ENCODE results near the gene GSX2. TPM values are rescaled to one million over a fixed set of nuclear protein-coding genes. Genes with fewer than 3 reads are reported as not detected.
"Not testable (repeated sequence)": the region's sequence is repeated elsewhere in the genome, so short reads cannot be mapped to it uniquely, and the experiment has no call there.

Gene GSX2
- not detected for total RNA-seq

DNA sequence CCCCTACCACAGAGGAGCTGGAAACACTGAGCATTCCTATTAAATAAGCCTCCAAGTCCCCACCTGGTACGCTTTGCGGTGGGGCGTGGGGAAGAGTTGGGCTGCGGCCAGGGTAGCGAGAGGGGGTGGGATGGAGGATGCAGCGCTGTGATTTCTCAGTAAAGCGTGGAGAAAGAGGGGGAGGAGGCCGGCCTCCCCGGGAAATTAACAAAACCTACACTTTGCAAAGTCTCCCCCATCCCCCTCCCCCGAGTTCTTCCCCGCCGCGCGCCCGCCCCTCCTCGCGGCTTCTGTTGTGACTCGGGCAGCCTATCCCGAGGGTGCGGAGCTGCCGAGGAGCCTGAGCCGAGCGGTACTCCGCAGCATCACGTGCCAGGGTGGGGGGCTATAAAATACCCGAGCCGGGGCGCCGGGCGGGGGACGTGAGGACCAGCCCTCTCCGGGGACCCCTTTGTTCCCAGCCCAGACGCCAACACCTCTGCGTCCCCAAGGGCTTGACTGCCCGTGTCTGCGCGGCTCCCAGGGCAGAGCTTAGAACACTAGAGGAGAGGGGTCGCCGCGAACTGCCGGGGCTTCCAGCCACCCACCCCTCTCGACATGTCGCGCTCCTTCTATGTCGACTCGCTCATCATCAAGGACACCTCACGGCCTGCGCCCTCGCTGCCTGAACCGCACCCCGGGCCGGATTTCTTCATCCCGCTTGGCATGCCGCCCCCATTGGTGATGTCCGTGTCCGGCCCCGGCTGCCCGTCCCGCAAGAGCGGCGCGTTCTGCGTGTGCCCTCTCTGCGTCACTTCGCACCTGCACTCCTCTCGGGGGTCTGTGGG lies at the start of gene GSX2:
Gene GSX2 (plus strand): TSS at position 416 of the 827 bp plus-strand sequence. CDS start 182 bp downstream, at position 598.
- no peaks in the 10 kb centered on the region for H3K9me3 ChIP-seq
- peak within 1 kb of the TSS; percentile 71 for H3K4me3 ChIP-seq
- ATAC-seq (ENCODE audit: insufficient number of reproducible peaks, low FRiP score, low read depth) (no peak), DNase-seq (ENCODE audit: low spot score) (no peak)
- TF ChIP-seq, protein P1, sequence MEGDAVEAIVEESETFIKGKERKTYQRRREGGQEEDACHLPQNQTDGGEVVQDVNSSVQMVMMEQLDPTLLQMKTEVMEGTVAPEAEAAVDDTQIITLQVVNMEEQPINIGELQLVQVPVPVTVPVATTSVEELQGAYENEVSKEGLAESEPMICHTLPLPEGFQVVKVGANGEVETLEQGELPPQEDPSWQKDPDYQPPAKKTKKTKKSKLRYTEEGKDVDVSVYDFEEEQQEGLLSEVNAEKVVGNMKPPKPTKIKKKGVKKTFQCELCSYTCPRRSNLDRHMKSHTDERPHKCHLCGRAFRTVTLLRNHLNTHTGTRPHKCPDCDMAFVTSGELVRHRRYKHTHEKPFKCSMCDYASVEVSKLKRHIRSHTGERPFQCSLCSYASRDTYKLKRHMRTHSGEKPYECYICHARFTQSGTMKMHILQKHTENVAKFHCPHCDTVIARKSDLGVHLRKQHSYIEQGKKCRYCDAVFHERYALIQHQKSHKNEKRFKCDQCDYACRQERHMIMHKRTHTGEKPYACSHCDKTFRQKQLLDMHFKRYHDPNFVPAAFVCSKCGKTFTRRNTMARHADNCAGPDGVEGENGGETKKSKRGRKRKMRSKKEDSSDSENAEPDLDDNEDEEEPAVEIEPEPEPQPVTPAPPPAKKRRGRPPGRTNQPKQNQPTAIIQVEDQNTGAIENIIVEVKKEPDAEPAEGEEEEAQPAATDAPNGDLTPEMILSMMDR (IDR thresholded peaks at IDR 0.05): no peak
- H3K4me1 ChIP-seq (ENCODE audit: control insufficient read depth in 1 of 2, low read depth in 2 of 2): peaks cover 22 to 42% of the 10 kb centered on the region in 2 donors
- no peak within 1 kb of the TSS for H3K27ac ChIP-seq
- no peaks in the 10 kb centered on the region for H3K36me3 ChIP-seq
- no peaks in the 10 kb centered on the region for H3K27me3 ChIP-seq (replicated peaks; ENCODE audit: insufficient read depth)

DNA sequence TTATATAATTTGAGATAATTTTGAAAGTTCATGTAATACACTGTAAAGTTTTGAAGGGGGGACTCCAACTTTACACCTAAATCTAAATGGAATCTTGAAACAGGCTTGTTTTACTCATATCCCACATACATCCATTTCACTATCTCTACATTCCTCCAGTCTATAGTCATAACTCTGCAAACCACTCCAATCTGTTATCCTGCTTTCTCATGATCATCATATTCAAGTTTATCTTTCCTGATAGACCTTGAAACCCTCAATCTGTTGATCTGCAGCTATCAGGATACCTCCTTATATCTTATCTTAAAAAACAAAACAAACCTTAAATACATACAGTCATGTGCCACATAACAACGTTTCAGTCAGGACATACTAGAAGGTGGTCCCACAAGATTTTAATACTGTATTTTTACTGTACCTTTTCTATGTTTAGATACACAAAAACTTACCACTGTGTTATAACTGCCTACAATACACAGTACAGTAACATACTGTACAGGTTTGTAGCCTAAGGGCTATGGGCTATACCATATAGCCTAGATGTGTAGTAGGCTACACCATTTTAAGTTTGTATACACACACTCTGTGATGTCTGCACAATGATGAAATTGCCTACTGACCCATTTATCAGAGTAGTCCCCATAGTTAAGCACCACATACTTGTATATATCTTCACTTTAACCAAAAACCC lies 49.6 kb upstream of the GSX2 start:
- Histone ChIP-seq H3K36me3 (no peaks in the 10 kb centered on the region), H3K9me3 (no peaks in the 10 kb centered on the region), H3K27me3 (replicated peaks; ENCODE audit: insufficient read depth) (no peaks in the 10 kb centered on the region), H3K4me3 (no peak overlapping the region), H3K27ac (no peak overlapping the region), H3K4me1 (ENCODE audit: control insufficient read depth in 1 of 2, low read depth in 2 of 2) (peaks cover 13 to 23% of the 10 kb centered on the region in 2 donors)
- DNase-seq (ENCODE audit: low spot score) (no peak), ATAC-seq (ENCODE audit: insufficient number of reproducible peaks, low FRiP score, low read depth) (no peak)
- TF ChIP-seq, protein P1 (IDR thresholded peaks at IDR 0.05): no peak

DNA sequence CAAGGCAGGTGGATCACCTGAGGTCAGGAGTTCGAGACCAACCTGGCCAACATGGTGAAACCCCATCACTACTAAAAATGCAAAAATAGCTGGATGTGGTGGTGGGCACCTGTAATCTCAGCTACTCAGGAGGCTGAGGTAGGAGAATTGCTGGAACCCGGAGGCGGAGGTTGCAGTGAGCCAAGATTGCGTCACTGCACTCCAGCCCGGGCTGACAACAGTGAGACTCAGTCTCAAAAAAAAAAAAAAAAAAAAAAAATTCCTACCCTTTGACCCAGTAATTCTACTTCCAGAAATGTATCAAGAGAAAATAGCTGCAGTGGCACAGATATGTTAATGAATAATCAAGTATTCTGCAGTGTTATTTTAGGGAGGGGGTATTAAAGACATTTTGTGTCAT lies 46.6 kb upstream of the GSX2 start:
- H3K27me3 ChIP-seq (replicated peaks; ENCODE audit: insufficient read depth); H3K27ac ChIP-seq; H3K36me3 ChIP-seq; H3K4me3 ChIP-seq; ATAC-seq (ENCODE audit: insufficient number of reproducible peaks, low FRiP score, low read depth); DNase-seq (ENCODE audit: low spot score); H3K9me3 ChIP-seq: not testable (repeated sequence)
- H3K4me1 ChIP-seq (ENCODE audit: control insufficient read depth in 1 of 2, low read depth in 2 of 2): peaks cover 25 to 41% of the 10 kb centered on the region in 2 donors

DNA sequence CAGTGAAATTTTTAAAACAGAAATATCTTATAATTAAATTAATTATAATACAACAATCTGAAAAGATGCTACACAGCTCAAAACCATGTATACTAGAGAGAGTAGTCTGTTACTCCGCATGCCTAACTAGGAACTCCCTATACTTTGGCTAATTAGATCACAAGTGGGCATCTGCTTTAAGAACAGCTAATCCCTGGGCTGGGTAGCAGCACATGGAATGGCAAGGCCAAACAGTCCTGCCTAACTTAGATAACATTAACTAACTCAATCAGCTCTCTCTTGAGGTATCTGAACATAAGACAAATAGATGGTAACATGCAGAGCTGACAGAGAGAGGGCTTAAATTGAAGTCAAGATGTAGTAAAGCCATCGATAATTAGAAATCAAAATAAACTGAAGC lies 45.5 kb upstream of the GSX2 start:
- no peak overlapping the region for H3K27ac ChIP-seq
- H3K27me3 ChIP-seq (replicated peaks; ENCODE audit: insufficient read depth): no peaks in the 10 kb centered on the region
- peaks cover 33 to 48% of the 10 kb centered on the region in 2 donors for H3K4me1 ChIP-seq (ENCODE audit: control insufficient read depth in 1 of 2, low read depth in 2 of 2)
- TF ChIP-seq, protein P1 (IDR thresholded peaks at IDR 0.05): no peak
- no peak overlapping the region for H3K4me3 ChIP-seq
- DNase-seq (ENCODE audit: low spot score): no peak
- ATAC-seq (ENCODE audit: insufficient number of reproducible peaks, low FRiP score, low read depth): no peak
- no peaks in the 10 kb centered on the region for H3K36me3 ChIP-seq
- H3K9me3 ChIP-seq: no peaks in the 10 kb centered on the region

DNA sequence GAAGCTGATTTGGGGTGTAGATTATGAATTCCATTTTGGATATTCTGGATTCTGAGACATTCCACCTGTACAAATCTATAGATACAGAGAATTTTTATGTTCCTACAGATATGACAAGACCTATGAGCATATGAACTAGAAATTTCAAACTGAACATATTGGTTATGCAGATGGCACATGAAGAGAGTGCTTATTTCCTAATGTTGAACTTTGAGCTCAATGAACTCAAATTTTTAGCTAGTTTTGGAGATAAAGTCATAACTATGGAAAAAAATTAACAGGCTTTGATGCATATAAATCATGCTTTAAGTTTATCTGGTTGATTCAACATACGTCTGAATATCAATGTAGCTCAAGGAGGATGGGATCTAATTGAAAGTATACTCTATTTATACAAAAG lies 44.5 kb upstream of the GSX2 start:
- TF ChIP-seq, protein P1 (IDR thresholded peaks at IDR 0.05): no peak

More for the DNA sequence above, 44.5 kb upstream of the GSX2 start:
- ATAC-seq (ENCODE audit: insufficient number of reproducible peaks, low FRiP score, low read depth): no peak
- peaks cover 42 to 52% of the 10 kb centered on the region in 2 donors for H3K4me1 ChIP-seq (ENCODE audit: control insufficient read depth in 1 of 2, low read depth in 2 of 2)
- no peak for DNase-seq (ENCODE audit: low spot score)
- no peaks in the 10 kb centered on the region for H3K9me3 ChIP-seq
- H3K36me3 ChIP-seq: no peaks in the 10 kb centered on the region
- H3K4me3 ChIP-seq: no peak overlapping the region
- no peak overlapping the region for H3K27ac ChIP-seq
- H3K27me3 ChIP-seq (replicated peaks; ENCODE audit: insufficient read depth): no peaks in the 10 kb centered on the region
